ENCODE results near the gene SIL1.

The SIL1 gene

DNA sequence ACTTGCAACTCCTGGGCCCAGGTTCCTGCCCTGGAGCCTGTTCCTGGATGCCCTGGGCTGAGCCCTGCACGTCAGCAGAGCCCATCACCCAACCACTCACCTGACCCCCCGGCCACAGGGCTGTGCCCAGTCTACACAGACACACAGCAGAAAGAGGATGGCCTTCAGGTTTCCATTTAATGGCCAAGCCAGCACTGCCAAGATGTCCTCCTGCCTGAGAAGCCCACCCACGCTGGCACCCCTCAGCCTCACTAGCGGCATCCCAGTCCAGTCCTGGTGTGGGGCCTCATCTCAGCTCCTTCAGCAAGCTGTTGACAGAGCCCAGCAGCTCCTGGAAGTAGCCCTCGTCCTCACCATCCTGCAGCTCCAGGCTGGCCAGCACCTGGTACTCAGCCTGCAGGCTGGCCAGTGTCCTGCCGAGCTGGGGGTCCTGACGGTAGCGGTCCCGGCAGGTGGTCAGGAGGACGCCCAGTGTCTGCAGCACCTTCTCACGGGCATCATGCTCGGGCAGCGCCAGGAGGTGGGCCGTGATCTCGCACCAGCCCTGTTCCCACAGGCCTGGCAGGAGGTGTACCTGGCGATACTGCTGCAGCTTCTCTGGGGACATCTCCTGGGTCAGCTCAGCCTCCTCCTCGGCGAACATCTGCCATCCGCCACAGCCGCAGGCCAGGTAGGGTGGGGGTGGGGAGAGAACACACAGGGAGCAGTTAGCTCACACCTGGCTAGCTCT lies 251.2 kb downstream of the SIL1 start:
- H3K9me3 ChIP-seq (ENCODE audit: control insufficient read depth, insufficient read depth, low read length): no peaks in the 10 kb centered on the region
- no peak overlapping the region for H3K9ac ChIP-seq (ENCODE audit: low read depth, low read length)
- no peaks in the 10 kb centered on the region for H3K36me3 ChIP-seq (ENCODE audit: insufficient read depth, low read length)
- H3K4me1 ChIP-seq (ENCODE audit: insufficient read depth, low read length): no peaks in the 10 kb centered on the region

- Histone ChIP-seq H3K36me3 (ENCODE audit: insufficient read depth, low read length) (no peaks in the 10 kb centered on the region), H3K9ac (ENCODE audit: low read depth, low read length) (no peak overlapping the region), H3K4me1 (ENCODE audit: insufficient read depth, low read length) (no peaks in the 10 kb centered on the region), H3K9me3 (ENCODE audit: control insufficient read depth, insufficient read depth, low read length) (no peaks in the 10 kb centered on the region)
Observed at GRCh38 chr5:138946241-138946623, 251.9 kb downstream of the SIL1 start.

DNA sequence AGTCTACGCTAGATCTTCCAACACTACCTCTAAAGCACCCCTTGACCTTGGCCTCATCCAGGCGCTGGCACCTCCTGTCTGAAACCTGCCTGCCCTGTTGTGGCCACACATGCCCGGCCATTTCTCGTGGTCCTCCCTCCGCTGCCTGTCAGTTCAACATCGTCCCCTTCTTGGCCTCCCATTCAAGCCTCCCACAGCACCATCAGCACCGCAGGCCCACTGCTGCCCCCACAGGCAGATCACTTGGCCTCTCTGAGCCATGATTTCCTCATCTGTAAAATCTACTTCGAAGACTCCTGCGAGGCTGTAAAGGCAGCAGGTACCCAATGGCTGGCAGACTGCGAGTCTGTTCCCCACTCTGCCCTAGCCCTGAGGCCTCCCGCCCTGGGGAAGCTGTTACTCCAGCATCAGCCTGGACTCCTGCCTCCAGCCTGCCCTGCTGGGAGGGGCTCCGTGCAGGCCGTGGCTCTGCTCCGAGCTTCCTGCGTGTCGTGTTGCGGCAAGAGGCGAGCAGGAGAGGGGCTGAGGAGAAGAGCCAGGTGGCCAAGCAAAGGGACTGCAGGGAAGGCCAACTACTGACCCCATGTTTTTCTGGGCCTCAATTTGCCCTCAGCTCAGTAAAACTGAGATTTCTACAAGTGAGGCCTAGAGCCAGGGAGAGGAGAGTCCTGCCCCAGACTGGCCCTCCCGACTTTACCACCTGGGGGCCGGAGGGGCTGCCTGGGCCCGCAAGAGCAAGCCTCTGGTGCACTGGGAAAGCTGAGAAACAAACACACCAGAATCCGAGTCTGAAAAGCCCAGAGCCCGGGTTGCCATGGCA lies 252.5 kb downstream of the SIL1 start:
- no peaks in the 10 kb centered on the region for H3K9me3 ChIP-seq (ENCODE audit: control insufficient read depth, insufficient read depth, low read length)
- no peak overlapping the region for H3K9ac ChIP-seq (ENCODE audit: low read depth, low read length)
- no peaks in the 10 kb centered on the region for H3K36me3 ChIP-seq (ENCODE audit: insufficient read depth, low read length)
- no peaks in the 10 kb centered on the region for H3K4me1 ChIP-seq (ENCODE audit: insufficient read depth, low read length)

DNA sequence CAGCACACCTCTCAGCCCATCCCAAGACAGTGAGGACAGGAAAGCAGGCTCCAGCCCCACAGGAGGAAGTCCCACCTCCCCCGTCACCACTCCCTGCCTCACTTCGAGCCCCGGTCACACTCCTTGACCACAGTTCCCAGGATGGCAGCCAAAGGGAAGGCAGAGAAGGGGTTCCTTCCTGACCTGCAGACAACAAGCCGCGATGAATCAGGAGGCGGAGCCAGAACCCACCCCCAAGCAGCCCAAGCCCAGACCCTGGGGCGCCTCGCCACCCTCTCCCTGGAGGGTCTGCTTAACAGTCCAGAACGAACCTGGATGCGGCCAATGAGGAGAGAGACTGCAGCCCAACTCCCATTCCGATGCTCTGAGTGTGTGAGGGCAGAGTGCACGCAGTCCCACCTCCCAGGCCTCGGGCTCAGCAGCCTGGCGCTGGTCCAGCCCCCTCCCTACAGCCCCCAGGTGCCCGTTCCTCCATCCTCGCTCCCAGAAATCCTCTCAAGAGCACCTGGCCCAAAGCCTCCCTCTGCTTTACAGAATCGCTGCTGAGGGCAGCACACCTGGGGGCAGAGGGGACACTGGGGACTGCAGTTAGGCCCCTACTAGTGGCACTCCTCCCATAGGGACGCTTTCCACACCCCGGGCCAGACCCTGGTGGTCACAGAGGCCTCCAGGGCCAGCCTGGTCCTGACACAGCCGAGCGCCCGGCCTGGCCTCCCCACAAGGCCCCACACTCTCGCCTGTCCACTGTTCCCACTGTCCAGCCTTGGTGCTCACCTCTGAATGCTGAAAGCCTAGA lies 253.4 kb downstream of the SIL1 start:
- Histone ChIP-seq H3K4me1 (ENCODE audit: insufficient read depth, low read length) (no peaks in the 10 kb centered on the region), H3K36me3 (ENCODE audit: insufficient read depth, low read length) (no peaks in the 10 kb centered on the region), H3K9me3 (ENCODE audit: control insufficient read depth, insufficient read depth, low read length) (no peaks in the 10 kb centered on the region), H3K9ac (ENCODE audit: low read depth, low read length) (no peak overlapping the region)

DNA sequence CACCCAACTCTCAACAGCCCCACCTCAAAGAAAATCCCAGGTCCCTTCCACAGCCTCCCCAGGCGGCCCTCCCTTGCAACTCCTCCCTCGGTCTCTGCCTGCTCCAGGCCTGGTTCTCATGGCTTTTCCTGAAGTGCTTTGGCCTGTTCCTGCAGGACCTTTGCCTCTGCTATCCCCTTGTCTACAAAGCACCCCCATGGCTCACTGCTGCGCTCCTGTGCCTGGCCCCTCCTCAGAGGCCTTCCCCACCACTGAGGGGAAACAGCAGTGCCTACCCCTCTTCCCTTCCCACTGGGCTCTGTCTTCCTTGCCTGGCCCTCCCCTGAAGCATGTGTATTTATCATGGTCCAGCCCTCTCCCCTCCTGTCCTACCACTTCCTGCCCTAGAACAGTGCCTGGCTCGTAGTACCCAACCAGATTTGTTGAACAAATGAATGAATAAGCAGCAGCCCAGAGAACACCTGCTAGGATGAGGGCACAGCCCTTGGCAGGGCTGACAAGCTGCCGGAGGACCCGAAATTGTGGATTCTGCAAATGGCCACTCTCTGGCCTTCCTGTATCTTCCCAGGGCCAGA lies 254.5 kb downstream of the SIL1 start:
- Histone ChIP-seq H3K9ac (ENCODE audit: low read depth, low read length) (no peak overlapping the region), H3K36me3 (ENCODE audit: insufficient read depth, low read length) (no peaks in the 10 kb centered on the region), H3K9me3 (ENCODE audit: control insufficient read depth, insufficient read depth, low read length) (no peaks in the 10 kb centered on the region), H3K4me1 (ENCODE audit: insufficient read depth, low read length) (0 out of 2 replicates have a peak, but pooled peaks cover 2% of the 10 kb centered on the region)

DNA sequence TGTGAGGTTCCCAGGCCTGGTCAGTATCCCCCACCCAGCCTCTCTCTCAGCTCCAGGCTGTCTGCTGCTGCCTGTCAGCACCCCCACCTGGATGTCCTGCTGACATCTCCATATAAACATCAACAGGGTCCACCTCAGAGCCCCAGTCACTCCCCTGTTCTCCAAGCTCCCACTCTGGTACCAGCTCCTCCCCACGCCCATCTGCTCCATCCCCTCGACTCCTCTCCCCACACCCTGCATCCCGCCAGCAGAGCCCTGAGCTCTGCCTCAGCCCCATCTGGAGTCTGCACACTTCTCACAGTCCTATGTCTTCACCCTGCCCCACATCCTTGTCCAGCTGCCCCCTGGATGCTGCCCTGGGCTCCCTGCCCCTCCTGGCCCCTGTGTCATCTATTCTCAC lies 255.3 kb downstream of the SIL1 start:
- H3K9me3 ChIP-seq (ENCODE audit: control insufficient read depth, insufficient read depth, low read length): no peaks in the 10 kb centered on the region
- H3K36me3 ChIP-seq (ENCODE audit: insufficient read depth, low read length): no peaks in the 10 kb centered on the region
- H3K9ac ChIP-seq (ENCODE audit: low read depth, low read length): no peak overlapping the region
- H3K4me1 ChIP-seq (ENCODE audit: insufficient read depth, low read length): 0 out of 2 replicates have a peak, but pooled peaks cover 3% of the 10 kb centered on the region

DNA sequence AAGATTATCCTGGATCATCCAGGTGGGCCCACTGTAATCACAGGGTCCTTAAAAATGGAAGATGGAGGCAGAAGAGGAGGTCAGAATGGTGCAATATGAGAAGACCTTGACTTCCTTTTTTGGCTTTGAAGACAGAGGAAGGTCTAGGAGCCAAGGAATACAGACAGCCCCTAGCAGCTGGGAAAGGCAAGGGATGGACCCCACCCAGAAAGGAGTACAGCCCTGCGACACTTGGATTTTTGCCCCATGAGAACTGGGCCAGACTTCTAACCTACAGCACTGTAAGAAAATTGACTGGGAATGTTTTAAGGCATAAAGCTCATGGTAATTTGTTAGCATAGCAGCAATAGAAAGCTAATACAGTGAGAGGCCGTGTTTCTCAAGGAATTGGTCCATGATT lies 256.1 kb downstream of the SIL1 start:
- no peaks in the 10 kb centered on the region for H3K36me3 ChIP-seq (ENCODE audit: insufficient read depth, low read length)
- H3K4me1 ChIP-seq (ENCODE audit: insufficient read depth, low read length): 0 out of 2 replicates have a peak, but pooled peaks cover 3% of the 10 kb centered on the region
- no peak overlapping the region for H3K9ac ChIP-seq (ENCODE audit: low read depth, low read length)
- H3K9me3 ChIP-seq (ENCODE audit: control insufficient read depth, insufficient read depth, low read length): no peaks in the 10 kb centered on the region

- H3K4me1 ChIP-seq (ENCODE audit: insufficient read depth, low read length): 0 out of 2 replicates have a peak, but pooled peaks cover 6% of the 10 kb centered on the region
- no peaks in the 10 kb centered on the region for H3K9me3 ChIP-seq (ENCODE audit: control insufficient read depth, insufficient read depth, low read length)
- peaks cover 3% of the 10 kb centered on the region; the same call in 1 of the 2 replicates for H3K36me3 ChIP-seq (ENCODE audit: insufficient read depth, low read length)
- H3K9ac ChIP-seq (ENCODE audit: low read depth, low read length): no peak overlapping the region
Observed at GRCh38 chr5:138938526-138938925, 259.6 kb downstream of the SIL1 start.

DNA sequence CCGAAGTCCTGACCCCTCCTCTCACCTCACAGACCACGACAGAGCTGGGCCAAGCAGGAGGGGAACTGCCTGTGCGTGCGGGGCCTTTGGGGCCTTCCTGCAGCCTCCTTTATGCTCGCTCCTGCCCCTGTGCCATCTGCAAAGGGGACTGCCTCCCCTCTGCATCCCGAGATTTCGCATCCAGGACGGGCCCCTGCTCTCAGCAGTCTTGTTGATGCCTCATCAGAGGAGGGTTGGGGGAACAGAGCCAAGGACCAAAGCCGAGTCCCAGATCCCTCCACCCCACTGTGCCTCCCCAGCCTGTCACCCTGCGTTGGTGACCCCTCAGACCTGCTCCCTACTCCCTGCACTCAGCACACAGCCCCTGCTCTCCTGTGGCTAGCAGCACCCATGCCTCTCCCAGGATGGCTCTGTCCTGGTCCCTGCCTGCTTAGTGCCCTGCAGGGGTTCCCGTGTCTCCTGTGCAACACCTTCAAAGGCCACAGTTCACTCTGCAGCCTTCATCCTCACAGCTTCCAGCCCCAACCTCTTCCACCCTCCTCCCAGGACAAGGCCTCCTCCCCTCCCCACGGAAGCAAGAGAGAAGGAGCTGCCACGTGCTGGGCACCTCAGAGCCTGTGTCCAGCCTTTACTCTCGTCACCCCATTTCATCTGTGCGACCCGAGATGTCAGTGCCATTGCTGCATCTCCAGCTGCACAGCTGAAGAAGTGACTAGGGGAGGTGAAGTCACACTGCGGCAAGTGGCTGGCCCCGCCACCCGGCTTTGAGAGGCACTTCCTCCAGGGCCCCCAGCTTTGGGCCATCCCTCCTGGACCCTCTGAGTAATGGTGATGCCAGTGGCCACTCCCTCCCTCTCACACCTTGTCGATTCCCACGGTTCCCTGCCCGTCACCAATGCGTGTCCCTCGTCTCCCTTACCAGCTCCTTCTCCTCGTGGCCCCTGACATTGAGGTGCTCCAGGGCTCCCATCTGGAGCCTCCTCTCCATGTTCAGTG lies 260.5 kb downstream of the SIL1 start:
- Histone ChIP-seq H3K9ac (ENCODE audit: low read depth, low read length) (no peak overlapping the region), H3K4me1 (ENCODE audit: insufficient read depth, low read length) (0 out of 2 replicates have a peak, but pooled peaks cover 6% of the 10 kb centered on the region), H3K9me3 (ENCODE audit: control insufficient read depth, insufficient read depth, low read length) (no peaks in the 10 kb centered on the region), H3K36me3 (ENCODE audit: insufficient read depth, low read length) (peaks cover 12% of the 10 kb centered on the region)

- Histone ChIP-seq H3K36me3 (ENCODE audit: insufficient read depth, low read length) (peaks cover 13% of the 10 kb centered on the region), H3K9ac (ENCODE audit: low read depth, low read length) (no peak overlapping the region), H3K4me1 (ENCODE audit: insufficient read depth, low read length) (0 out of 2 replicates have a peak, but pooled peaks cover 6% of the 10 kb centered on the region), H3K9me3 (ENCODE audit: control insufficient read depth, insufficient read depth, low read length) (no peaks in the 10 kb centered on the region)
Observed at GRCh38 chr5:138936968-138937345, 261.2 kb downstream of the SIL1 start.

DNA sequence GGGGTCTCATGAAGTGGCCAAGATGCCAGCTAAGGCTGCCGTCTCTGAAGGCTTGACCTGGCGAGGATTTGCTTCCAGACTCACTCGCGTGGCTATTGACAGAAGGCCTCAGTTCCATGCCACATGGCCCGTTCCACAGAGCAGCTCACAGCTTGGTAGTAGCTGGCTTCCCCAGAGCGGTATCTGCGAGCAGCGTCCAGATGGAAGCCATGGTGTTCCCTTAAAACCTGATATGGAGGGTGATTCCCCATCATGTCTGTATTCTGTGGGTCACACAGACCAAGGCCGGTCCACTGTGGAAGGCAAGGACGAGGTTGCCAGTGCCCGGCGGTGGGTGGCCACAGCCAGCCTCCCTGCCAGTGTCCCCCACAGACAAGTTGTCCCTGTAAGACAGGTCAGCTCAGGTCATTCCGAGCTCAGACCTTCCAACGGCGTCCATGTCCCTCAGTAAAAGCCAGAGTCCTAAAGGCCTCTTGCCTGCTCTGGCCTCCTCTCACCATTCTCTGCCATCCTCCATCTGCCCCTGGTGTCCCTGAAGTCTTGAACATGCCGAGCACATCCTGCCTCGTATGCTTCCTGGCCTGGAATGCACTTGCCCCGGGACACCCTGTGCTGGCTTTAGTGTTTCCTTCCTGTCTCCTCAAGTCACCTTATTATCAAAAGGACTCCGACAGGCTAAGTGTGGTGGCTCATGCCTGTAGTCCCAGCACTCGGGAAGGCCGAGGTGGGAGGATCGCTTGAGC lies 261.8 kb downstream of the SIL1 start:
- peaks cover 17% of the 10 kb centered on the region for H3K36me3 ChIP-seq (ENCODE audit: insufficient read depth, low read length)

GRCh38 chr5:138935466-138935865 lies 262.7 kb downstream of the SIL1 start:
- Histone ChIP-seq H3K9me3 (ENCODE audit: control insufficient read depth, insufficient read depth, low read length) (no peaks in the 10 kb centered on the region), H3K9ac (ENCODE audit: low read depth, low read length) (no peak overlapping the region), H3K4me1 (ENCODE audit: insufficient read depth, low read length) (0 out of 2 replicates have a peak, but pooled peaks cover 6% of the 10 kb centered on the region), H3K36me3 (ENCODE audit: insufficient read depth, low read length) (peaks cover 21% of the 10 kb centered on the region)

More for the DNA sequence above, 261.8 kb downstream of the SIL1 start:
- no peak overlapping the region for H3K9ac ChIP-seq (ENCODE audit: low read depth, low read length)
- 0 out of 2 replicates have a peak, but pooled peaks cover 6% of the 10 kb centered on the region for H3K4me1 ChIP-seq (ENCODE audit: insufficient read depth, low read length)
- no peaks in the 10 kb centered on the region for H3K9me3 ChIP-seq (ENCODE audit: control insufficient read depth, insufficient read depth, low read length)

Measured in ES-I3 (cell line).